ENCODE measurements around the gene HK1.
A peak's percentile ranks its signal among the peaks of the same experiment; 100 is the strongest.

The HK1 gene

GRCh38 chr10:69383558-69383957, 105.3 kb downstream of the HK1 start:
- DNase-seq, result no peak

- DNase-seq, result no peak
Measured at GRCh38 chr10:69384320-69384719, 106.0 kb downstream of the HK1 start.

GRCh38 chr10:69385454-69386350, 107.4 kb downstream of the HK1 start:
- no peak for DNase-seq

- no peak for DNase-seq
Measured at GRCh38 chr10:69387500-69387899, 109.2 kb downstream of the HK1 start.

- DNase-seq, result no peak
Measured at GRCh38 chr10:69388488-69388887, 110.2 kb downstream of the HK1 start.

- DNase-seq, result no peak
Measured at GRCh38 chr10:69389827-69390490, 111.7 kb downstream of the HK1 start.

GRCh38 chr10:69391158-69391557, 112.9 kb downstream of the HK1 start:
- DNase-seq, result no peak

- DNase-seq, result peak; percentile 80
Measured at GRCh38 chr10:69392481-69393000, 114.2 kb downstream of the HK1 start.

- DNase-seq, result no peak
Measured at GRCh38 chr10:69394020-69394419, 115.7 kb downstream of the HK1 start.

- DNase-seq, result no peak
Measured at GRCh38 chr10:69397972-69398371, 119.7 kb downstream of the HK1 start.

GRCh38 chr10:69398466-69398865, 120.2 kb downstream of the HK1 start:
- no peak for DNase-seq

GRCh38 chr10:69400936-69401335, 122.6 kb downstream of the HK1 start:
- no peak for DNase-seq

- no peak for DNase-seq
Measured at GRCh38 chr10:69401416-69401815, 123.1 kb downstream of the HK1 start.

- DNase-seq, result no peak
Measured at GRCh38 chr10:69402386-69402785, 124.1 kb downstream of the HK1 start.

GRCh38 chr10:69403066-69403465, 124.8 kb downstream of the HK1 start:
- DNase-seq, result no peak

- DNase-seq, result no peak
Measured at GRCh38 chr10:69403519-69403918, 125.2 kb downstream of the HK1 start.

GRCh38 chr10:69404786-69405185, 126.5 kb downstream of the HK1 start:
- no peak for DNase-seq

GRCh38 chr10:69405221-69405620, 126.9 kb downstream of the HK1 start:
- no peak for DNase-seq

GRCh38 chr10:69406302-69406811, 128.1 kb downstream of the HK1 start:
- no peak for DNase-seq

GRCh38 chr10:69406816-69407580, 128.7 kb downstream of the HK1 start:
- no peak for DNase-seq

- DNase-seq, result peak; percentile 22
Measured at GRCh38 chr10:69407621-69408301, 129.5 kb downstream of the HK1 start.

All from activated naive CD4-positive, alpha-beta T cell treated with anti-CD3 and anti-CD28 coated beads, Interleukin-2, amount 50 U/mL, for 16 hours (primary cell).